Rectal smooth muscle tissue (tissue), 1 donor: ENCODE data around the gene SEC24B.
"Not testable (repeated sequence)": the region's sequence is repeated elsewhere in the genome, so short reads cannot be mapped to it uniquely, and the experiment has no call there.

Experiments
- H3K27ac ChIP-seq: one replicate; pipeline ENCODE4 v1.7.0; 2013; ENCODE audit warnings: low read depth, low read length, inconsistent platforms
- H3K27me3 ChIP-seq: one replicate; pipeline ENCODE4 v1.7.0; 2013; ENCODE audit warnings: low read length; ENCODE audit not compliant: control insufficient read depth, insufficient read depth
- H3K36me3 ChIP-seq: one replicate; pipeline ENCODE4 v1.7.0; 2013; ENCODE audit warnings: low read length; ENCODE audit not compliant: control insufficient read depth, insufficient read depth
- H3K4me1 ChIP-seq: one replicate; pipeline ENCODE4 v1.7.0; 2013; ENCODE audit warnings: low read length; ENCODE audit not compliant: control insufficient read depth, insufficient read depth
- H3K4me3 ChIP-seq: one replicate; pipeline ENCODE4 v1.7.0; 2013; ENCODE audit warnings: low read length
- H3K9ac ChIP-seq: one replicate; pipeline ENCODE4 v1.7.0; 2013; ENCODE audit warnings: low read length

The SEC24B gene

DNA sequence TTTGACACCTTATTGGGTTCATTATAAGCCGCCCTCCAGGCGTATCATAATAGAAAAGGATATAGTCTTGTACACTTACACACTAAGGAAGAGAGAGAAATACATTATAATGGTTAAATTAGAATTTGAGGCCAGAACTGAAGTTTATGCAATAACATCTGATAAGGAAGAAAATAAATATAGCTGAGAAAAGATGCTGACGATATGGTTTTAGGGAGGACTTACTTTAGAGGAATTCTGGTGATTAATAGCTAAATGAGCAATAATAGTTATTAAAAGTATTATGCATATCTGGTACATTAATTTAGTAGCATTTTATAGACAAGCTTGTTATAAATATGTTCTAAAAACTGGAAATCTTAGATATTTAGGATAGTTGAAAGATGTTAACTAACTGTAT lies 138.5 kb downstream of the SEC24B start:
- no peak overlapping the region for H3K4me3 ChIP-seq
- H3K4me1 ChIP-seq = no peaks in the 10 kb centered on the region
- no peaks in the 10 kb centered on the region for H3K27me3 ChIP-seq
- peaks cover 2% of the 10 kb centered on the region for H3K36me3 ChIP-seq
- no peak overlapping the region for H3K9ac ChIP-seq
- H3K27ac ChIP-seq = no peak overlapping the region

DNA sequence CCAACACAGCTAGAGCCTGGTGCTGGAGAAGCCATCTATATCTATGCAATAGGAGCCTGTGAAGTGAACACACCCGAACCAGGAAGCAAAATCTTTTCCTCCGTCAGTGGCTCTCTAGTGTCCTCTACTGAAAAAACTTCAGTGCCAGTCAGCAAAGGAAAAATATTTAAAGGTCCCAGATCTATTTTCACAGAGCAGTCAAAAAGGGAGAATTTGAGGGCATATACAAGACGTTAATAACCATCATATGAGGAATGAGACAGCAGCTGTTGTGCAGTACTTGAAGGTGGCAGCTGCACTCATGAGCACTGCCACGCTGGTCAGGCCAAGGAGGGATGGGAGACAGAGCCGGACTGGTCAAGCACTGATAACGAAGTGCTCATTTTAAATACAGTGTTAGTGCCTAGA lies 140.8 kb downstream of the SEC24B start:
- no peak overlapping the region for H3K27ac ChIP-seq
- H3K4me1 ChIP-seq = no peaks in the 10 kb centered on the region
- peaks cover 2% of the 10 kb centered on the region for H3K36me3 ChIP-seq
- H3K27me3 ChIP-seq = no peaks in the 10 kb centered on the region
- no peak overlapping the region for H3K4me3 ChIP-seq
- no peak overlapping the region for H3K9ac ChIP-seq

DNA sequence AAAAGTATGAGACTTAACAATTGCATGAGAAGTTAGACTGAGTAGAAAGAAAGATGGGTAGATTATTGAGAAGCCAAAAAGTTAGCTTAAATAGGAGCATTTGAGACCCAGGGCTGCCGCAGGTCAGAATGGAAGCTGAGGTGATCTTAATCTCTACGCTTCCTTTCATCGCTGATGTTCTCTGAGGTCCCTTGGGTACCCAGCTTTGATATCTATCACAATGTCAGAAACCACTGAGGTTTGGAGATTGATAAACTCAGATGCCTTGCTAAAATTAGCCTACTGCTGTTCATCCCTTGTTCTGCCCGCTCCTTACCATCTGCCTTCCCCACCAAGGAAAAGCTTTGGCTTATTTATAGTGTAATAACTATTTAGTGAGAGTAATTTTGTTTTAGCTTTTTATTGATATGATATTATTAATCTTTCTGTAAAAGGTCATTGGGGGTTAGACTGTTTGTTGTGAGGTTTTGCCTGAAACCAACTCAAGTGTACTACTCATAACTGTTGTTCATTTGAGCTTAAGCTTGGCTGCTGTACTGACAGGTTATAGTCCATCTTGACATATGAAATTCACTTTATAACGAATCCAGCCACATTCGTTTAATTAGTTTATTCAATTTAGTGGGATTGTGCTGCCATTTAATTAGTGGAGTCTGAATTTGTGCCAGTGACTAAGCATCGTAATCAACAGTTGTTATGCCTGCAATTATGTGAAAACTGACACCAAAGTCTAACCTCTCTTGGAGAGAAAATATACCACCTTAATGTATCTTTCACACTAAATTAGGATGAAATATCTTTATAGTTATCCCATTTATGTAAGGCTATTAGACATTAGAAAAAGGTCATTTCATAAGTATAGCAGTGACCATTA lies 141.6 kb downstream of the SEC24B start:
- Histone ChIP-seq H3K36me3 (peaks cover 2% of the 10 kb centered on the region), H3K9ac (no peak overlapping the region), H3K4me1 (no peaks in the 10 kb centered on the region)

DNA sequence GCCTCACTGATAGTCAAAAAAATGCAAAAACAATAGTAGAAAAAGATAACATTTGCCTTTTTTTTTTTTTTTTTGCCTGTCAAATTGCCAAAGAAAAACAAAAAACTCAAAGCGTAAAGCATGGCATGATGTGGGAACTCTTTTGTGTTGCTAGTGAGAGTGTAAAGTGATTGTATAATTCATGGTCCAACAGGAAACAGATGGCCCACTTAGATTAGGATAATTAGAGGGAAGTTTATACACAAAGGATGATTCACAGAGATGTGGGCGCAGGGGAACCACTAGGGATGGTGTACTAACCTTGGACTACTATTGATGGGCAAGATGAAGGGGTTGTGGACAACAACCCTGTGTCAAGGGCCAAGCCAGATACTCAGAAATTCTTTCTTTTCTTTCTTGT lies 142.8 kb downstream of the SEC24B start:
- H3K27ac ChIP-seq = no peak overlapping the region
- no peaks in the 10 kb centered on the region for H3K4me1 ChIP-seq
- no peak overlapping the region for H3K9ac ChIP-seq
- no peak overlapping the region for H3K4me3 ChIP-seq
- H3K27me3 ChIP-seq = no peaks in the 10 kb centered on the region
- H3K36me3 ChIP-seq = peaks cover 2% of the 10 kb centered on the region

More for the DNA sequence above, 141.6 kb downstream of the SEC24B start:
- no peaks in the 10 kb centered on the region for H3K27me3 ChIP-seq
- H3K27ac ChIP-seq = no peak overlapping the region
- no peak overlapping the region for H3K4me3 ChIP-seq

DNA sequence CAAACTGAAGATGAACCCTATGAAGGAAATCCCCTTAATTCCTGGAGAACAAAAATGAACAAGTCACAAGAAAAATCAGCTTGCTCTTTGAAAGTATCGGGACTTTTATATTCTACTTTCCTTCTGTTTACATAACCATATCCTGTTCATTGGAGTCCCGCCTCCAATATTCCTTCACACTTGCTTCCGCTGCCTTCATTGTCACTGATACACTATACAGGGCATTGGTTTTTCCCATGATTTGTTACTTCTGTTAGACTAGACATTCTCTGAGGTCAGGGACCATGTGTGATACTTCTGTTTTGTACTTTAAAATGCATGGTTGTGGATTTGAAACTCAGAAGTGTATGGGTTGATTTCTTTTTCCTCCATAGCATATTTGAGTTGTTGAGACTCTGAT lies 145.2 kb downstream of the SEC24B start:
- H3K4me1 ChIP-seq = no peaks in the 10 kb centered on the region
- H3K27ac ChIP-seq = no peak overlapping the region
- H3K9ac ChIP-seq = no peak overlapping the region
- H3K4me3 ChIP-seq = no peak overlapping the region
- H3K27me3 ChIP-seq = no peaks in the 10 kb centered on the region
- no peaks in the 10 kb centered on the region for H3K36me3 ChIP-seq

DNA sequence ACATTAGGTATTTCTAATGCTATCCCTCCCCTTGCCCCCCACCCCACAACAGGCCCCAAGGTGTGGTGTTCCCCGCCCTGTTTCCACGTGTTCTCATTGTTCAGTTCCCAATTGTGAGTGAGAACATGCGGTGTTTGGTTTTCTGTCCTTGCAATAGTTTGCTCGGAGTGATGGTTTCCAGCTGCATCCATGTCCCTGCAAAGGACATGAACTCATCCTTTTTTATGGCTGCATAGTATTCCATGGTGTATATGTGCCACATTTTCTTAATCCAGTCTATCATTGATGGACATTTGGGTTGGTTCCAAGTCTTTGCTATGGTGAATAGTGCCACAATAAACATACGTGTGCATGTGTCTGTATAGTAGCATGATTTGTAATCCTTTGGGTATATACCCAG lies 146.4 kb downstream of the SEC24B start:
- not testable (repeated sequence) for H3K27ac ChIP-seq, H3K4me3 ChIP-seq, H3K9ac ChIP-seq, H3K27me3 ChIP-seq, H3K4me1 ChIP-seq, H3K36me3 ChIP-seq

DNA sequence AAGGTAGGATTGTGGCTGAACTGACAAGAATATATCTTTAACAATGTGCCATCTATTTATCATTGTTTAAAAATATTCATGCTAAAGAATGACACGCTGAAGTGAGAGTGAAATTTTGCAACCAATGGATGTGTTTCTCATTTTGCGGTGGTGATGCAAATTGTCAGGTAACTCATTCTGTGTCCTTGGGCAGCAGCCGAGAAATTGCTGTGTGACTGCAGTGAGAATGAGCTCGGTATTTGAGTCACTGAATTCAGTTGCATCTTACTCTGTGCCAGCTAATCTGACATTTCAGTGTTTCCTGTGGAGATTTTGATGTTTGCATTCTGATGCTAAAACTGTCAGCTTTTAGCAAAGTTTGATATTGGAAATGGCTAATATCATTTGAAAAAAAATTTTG lies 154.6 kb downstream of the SEC24B start:
- Histone ChIP-seq H3K27me3 (no peaks in the 10 kb centered on the region), H3K9ac (no peak overlapping the region), H3K27ac (no peak overlapping the region), H3K4me1 (no peaks in the 10 kb centered on the region), H3K4me3 (no peak overlapping the region), H3K36me3 (no peaks in the 10 kb centered on the region)

DNA sequence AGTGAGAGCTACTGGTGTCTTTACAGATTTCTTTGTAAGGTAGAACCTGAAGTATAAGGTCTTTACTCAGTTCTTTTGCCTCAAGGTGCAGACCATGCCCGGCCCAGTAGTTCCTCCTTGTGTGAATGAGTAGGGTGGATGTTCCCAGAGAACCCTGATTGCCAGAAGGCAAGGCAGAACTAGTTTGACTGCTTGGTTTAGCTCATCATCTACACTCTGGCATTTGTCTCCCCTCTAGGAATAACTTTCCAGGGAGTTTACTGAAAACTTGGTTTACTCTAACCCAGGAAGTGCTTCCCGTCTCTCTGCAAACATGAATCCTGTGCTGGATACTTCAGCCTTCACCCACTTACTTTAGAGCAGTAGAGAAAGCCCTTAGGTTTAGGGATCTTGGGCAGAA lies 155.5 kb downstream of the SEC24B start:
- Histone ChIP-seq H3K27me3 (no peaks in the 10 kb centered on the region), H3K27ac (no peak overlapping the region), H3K4me1 (no peaks in the 10 kb centered on the region), H3K9ac (no peak overlapping the region), H3K36me3 (no peaks in the 10 kb centered on the region), H3K4me3 (no peak overlapping the region)

DNA sequence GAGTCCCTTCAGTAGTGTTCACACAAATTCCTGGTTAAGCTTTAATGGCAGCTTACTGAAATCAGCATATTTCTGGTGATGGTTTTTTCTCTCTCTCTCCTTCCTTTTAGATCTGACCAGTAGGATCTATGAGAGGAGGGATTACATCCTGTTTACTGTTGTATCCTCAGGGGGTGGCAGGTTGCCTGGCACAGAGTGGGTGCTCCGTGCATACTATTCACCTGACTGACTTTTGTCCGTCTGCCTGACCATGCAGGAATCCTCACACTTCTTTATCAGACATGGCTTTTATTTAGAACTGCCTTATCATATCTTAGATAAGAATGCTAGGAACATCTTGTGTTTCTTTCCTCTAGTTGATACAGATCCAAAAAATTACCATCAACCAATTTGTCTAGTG lies 156.0 kb downstream of the SEC24B start:
- no peaks in the 10 kb centered on the region for H3K36me3 ChIP-seq
- H3K9ac ChIP-seq = no peak overlapping the region
- H3K27me3 ChIP-seq = no peaks in the 10 kb centered on the region
- no peak overlapping the region for H3K27ac ChIP-seq
- H3K4me3 ChIP-seq = no peak overlapping the region
- no peaks in the 10 kb centered on the region for H3K4me1 ChIP-seq
